Mucosa of rectum (tissue), 2 donors: Measurements from ENCODE around the gene NPTXR.
"Not testable (repeated sequence)": the region's sequence is repeated elsewhere in the genome, so short reads cannot be mapped to it uniquely, and the experiment has no call there.

Experiments used
- H3K27ac ChIP-seq, 2 donors: one replicate each; pipeline ENCODE4 v1.7.0; 2013; ENCODE audit warnings: inconsistent platforms in 2 of 2, low read depth in 2 of 2, low read length in 2 of 2
- H3K27me3 ChIP-seq, 2 donors: one replicate each; pipeline ENCODE4 v1.7.0; 2013; ENCODE audit warnings: low read length in 2 of 2; ENCODE audit not compliant: control insufficient read depth in 2 of 2, insufficient read depth in 2 of 2
- H3K36me3 ChIP-seq, 2 donors: one replicate each; pipeline ENCODE4 v1.7.0; 2013; ENCODE audit warnings: low read length in 2 of 2; ENCODE audit not compliant: control insufficient read depth in 2 of 2, insufficient read depth in 2 of 2
- H3K4me1 ChIP-seq, 2 donors: one replicate each; pipeline ENCODE4 v1.7.0; 2013; ENCODE audit warnings: low read length in 2 of 2, mild to moderate bottlenecking in 1 of 2; ENCODE audit not compliant: control insufficient read depth in 2 of 2, insufficient read depth in 2 of 2
- H3K4me3 ChIP-seq, 2 donors: one replicate each; pipeline ENCODE4 v1.7.0; 2013; ENCODE audit warnings: low read length in 2 of 2
- H3K9ac ChIP-seq, 2 donors: one replicate each; pipeline ENCODE4 v1.7.0; 2013; ENCODE audit warnings: low read length in 2 of 2, low read depth in 1 of 2, mild to moderate bottlenecking in 1 of 2
- H3K9me3 ChIP-seq, 2 donors: one replicate each; pipeline ENCODE4 v1.7.0; 2013; ENCODE audit warnings: low read length in 2 of 2; ENCODE audit not compliant: control insufficient read depth in 2 of 2
- donor health status: healthy.
- donor health status: Normal muscosa, but diverticular disease.

The NPTXR gene

DNA sequence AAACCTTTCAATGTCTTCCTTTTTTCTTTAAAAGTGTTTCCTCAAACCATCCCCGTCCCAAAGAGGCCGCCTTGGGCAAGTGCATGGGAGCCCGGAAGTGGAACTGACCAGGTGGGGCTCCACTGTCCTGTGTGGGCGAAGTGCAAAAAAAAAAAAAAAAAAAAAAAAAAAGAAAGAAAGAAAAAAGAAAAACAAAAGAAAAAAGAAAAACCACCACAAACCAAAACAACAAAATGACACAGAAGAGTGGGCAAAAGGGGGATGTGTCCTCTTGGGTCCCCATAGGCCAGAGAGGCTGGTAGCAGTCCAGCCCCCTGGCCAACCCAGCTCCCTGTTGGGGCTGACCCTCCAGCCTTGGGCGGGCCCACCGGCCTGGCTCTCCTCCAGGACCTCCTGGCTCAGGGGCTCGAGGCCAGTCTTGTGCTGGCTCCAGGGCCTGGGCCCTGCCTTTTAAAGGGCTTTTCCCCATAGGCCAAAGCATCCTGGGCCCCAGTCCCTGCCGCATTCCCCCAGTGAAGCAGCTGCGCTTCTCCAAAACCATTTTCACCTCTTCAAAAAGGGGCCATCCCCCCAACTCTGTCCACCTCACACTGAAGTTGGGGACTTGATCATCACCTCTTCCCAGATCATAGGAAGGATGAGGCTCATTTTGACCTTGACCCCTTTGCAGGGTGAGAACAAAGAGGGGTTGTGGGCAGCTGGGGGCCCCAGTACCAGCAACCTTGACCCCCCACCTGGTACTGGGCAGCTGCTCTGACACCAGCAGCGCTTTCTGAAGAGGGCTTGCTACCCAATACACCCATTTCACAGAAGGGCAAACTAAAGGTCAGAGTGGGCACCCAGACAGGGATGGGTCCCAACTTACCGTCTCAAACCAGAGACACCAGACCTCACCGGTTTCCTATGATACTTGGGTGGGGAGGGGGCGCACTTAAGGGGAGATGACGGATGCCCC is 18.8 kb upstream of the NPTXR start:
- Histone ChIP-seq H3K9ac (no peak overlapping the region), H3K27ac (no peak overlapping the region)

DNA sequence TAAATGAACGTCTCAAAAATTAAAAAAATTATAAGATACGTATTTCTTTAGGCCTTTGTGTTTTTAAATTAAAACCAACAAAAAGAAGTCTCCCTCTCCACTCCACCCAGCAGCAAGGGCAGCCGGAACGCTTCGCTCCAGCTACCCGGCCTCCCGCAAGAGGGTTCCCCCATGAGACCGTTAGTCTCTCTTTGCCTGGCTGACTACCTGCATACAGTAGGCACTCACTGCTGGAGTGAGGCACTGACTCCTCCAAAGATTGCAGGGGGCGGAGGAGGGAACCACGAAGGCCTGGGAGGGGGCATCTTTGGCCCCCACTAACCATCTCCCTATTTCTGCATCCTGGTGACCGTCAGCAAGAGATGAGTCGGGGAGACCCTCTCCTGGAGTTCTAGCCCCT is 18.1 kb upstream of the NPTXR start:
- no peaks in the 10 kb centered on the region for H3K27me3 ChIP-seq
- peaks cover 0 to 2% of the 10 kb centered on the region in 2 donors for H3K36me3 ChIP-seq
- H3K4me1 ChIP-seq: peaks cover 3 to 8% of the 10 kb centered on the region in 2 donors
- no peak overlapping the region for H3K9ac ChIP-seq
- no peak overlapping the region for H3K27ac ChIP-seq
- no peak overlapping the region for H3K4me3 ChIP-seq
- H3K9me3 ChIP-seq: no peaks in the 10 kb centered on the region

More for the DNA sequence above, 18.8 kb upstream of the NPTXR start:
- peaks cover 3 to 8% of the 10 kb centered on the region in 2 donors for H3K4me1 ChIP-seq
- H3K4me3 ChIP-seq: no peak overlapping the region
- H3K36me3 ChIP-seq: peaks cover 0 to 2% of the 10 kb centered on the region in 2 donors
- no peaks in the 10 kb centered on the region for H3K27me3 ChIP-seq
- no peaks in the 10 kb centered on the region for H3K9me3 ChIP-seq

DNA sequence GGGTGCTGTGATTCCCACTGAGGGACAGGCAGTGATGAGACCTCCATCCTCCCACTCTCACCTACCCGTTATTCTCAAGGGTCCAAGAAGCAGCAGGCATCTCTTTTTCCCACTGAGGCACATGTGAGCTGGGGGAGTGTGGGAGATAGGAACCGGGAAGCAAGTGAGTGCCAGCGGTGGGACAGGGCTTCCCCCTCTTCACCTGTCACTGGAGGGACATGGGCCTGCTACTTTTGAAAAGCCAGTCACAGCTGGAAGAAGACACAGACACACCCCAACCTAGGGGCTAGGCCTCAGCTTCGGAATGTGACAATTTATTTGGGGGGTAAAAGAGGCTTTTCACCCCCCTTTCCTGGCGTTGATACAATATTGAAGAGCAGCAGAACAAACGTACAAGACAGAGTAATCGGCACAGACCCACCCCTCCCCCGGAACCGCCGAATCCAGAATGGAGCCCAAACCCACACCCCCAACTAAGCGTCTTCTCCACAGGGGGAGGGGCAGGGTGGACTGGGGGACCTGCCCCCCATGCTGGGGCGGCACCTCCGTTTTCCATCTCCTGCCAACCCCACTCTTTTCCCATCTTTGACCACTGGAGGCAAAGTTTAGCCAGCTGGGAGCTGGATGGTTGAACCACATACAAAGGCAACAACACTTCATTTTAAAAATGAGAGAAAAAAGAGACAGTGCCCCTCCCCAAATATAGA is 17.5 kb upstream of the NPTXR start:
- peaks cover 3 to 8% of the 10 kb centered on the region in 2 donors for H3K4me1 ChIP-seq
- H3K9ac ChIP-seq: no peak overlapping the region
- H3K36me3 ChIP-seq: peaks cover 0 to 2% of the 10 kb centered on the region in 2 donors

DNA sequence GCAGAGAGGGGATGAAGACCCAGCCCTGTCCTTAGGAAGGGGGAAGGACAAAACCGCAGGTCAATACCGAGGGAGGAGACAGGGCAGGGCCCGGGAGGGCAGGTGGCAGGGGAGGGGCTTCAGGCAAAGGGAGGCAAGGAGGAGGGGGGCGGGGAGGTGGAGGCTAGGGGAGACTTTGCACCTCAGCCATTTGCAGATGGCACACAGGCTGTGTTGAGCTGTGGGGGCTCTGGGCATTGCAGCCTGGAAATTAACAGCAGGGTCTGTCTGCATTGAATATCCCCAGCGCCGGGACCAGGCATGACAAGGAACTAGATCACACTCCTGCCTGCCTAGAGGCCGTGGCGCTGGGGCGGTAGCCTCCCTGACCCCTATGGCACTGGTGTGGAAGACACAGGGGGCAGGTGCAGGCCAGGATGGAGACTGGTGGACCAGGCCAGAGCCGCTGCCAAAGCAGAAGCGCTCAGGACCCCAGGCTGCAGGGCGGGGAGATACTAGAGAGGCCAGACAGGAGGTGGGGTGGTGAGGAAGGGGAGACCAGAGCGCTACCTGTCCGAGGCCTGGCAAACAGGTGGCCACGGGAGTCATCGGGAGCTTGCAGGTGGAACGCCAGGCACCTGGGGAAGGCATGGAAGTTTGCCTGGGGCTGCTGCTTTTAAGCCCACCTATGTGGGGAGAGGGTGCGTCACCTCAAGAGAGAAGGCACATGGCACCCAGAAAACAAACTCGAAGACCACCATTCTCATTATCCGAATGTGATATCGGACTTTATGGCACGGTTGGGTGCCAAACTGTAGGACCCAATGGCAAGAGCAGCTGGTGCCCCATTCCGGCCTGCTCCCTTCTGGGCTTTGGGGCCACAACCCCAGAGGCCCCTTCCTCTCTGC is 16.7 kb upstream of the NPTXR start:
- H3K9me3 ChIP-seq: no peaks in the 10 kb centered on the region

More for the DNA sequence above, 17.5 kb upstream of the NPTXR start:
- no peaks in the 10 kb centered on the region for H3K9me3 ChIP-seq
- H3K27me3 ChIP-seq: no peaks in the 10 kb centered on the region
- no peak overlapping the region for H3K4me3 ChIP-seq
- H3K27ac ChIP-seq: no peak overlapping the region

DNA sequence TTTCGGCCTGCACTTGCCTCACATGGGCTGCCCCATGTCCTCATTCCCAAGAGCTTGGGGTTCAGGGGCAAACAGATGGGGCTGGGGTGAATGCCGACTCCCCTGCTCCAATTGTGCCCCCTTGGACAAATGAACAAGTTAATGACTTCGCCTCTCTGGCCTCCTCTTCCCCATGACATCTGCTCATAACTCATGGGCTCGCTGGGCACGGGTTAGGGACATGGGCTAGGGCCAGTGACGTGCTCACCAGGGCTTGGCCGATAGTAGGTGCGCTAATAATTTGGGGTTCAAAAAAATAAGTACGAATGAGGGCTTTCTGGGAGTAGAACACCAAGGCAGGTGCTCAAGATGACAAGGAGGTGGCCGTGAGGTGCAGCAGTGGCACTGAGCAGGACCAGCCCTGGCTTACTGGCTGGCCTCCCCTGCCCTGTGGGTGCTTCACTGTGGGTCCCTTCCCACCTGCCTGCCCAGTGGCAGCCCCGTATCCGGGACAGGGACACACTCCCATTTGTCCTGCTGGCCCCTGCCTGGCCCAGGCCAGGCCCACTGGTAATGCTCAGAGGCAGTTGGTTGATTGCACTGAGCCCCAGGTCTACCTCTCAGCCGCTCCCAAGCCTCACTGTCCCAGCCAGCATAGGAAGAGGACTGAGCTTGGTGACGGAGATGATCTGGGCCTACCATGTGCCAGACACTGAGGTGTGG is 15.9 kb upstream of the NPTXR start:
- Histone ChIP-seq H3K4me1 (peaks cover 3 to 4% of the 10 kb centered on the region in 2 donors), H3K36me3 (no peaks in the 10 kb centered on the region), H3K9ac (no peak overlapping the region)

More for the DNA sequence above, 16.7 kb upstream of the NPTXR start:
- no peak overlapping the region for H3K4me3 ChIP-seq
- H3K36me3 ChIP-seq: peaks cover 0 to 2% of the 10 kb centered on the region in 2 donors
- no peaks in the 10 kb centered on the region for H3K27me3 ChIP-seq
- no peak overlapping the region for H3K9ac ChIP-seq
- peaks cover 3 to 8% of the 10 kb centered on the region in 2 donors for H3K4me1 ChIP-seq
- H3K27ac ChIP-seq: no peak overlapping the region

DNA sequence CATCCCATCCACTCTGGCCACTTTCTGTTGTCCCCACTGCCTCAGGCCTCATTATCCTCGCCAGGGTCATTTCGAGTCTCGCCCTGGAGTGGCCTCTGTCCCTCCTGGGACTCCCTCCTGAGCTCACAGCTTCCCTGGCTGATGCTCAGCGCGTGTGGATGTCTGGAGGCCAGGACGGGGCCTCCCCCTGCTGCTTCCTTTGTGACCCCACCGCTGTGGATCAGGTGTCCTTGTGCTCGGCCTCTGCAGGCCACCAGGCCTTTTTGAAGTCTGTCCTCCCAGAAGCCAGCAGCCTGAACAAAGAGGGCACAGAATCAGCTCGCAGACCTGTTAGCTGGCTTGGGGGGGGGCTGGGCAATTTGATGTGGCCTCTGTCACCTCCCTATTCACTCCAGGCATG is 14.7 kb upstream of the NPTXR start:
- no peaks in the 10 kb centered on the region for H3K9me3 ChIP-seq
- H3K36me3 ChIP-seq: no peaks in the 10 kb centered on the region
- H3K27me3 ChIP-seq: no peaks in the 10 kb centered on the region
- H3K4me1 ChIP-seq: no peaks in the 10 kb centered on the region
- no peak overlapping the region for H3K27ac ChIP-seq
- no peak overlapping the region for H3K4me3 ChIP-seq
- H3K9ac ChIP-seq: no peak overlapping the region

More for the DNA sequence above, 15.9 kb upstream of the NPTXR start:
- Histone ChIP-seq H3K9me3 (no peaks in the 10 kb centered on the region), H3K27ac (no peak overlapping the region), H3K27me3 (no peaks in the 10 kb centered on the region), H3K4me3 (no peak overlapping the region)

DNA sequence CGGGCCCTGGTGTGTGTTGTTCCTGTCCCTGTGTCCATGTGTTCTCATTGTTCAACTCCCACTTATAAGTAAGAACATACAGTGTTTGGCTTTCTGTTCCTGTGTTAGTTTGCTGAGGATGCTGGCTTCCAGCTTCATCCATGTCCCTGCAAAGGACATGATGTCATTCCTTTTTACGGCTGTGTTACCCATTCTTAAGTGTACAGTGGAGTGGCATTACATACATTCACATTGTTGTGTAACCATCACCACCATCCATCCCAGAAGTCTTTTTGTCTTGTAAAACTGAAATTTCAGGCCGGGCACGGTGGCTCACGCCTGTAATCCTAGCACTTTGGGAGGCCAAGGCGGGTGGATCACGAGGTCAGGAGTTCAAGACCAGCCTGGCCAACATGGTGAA is 10.6 kb upstream of the NPTXR start:
- not testable (repeated sequence) for H3K27me3 ChIP-seq, H3K27ac ChIP-seq, H3K36me3 ChIP-seq, H3K4me1 ChIP-seq, H3K4me3 ChIP-seq, H3K9ac ChIP-seq, H3K9me3 ChIP-seq

DNA sequence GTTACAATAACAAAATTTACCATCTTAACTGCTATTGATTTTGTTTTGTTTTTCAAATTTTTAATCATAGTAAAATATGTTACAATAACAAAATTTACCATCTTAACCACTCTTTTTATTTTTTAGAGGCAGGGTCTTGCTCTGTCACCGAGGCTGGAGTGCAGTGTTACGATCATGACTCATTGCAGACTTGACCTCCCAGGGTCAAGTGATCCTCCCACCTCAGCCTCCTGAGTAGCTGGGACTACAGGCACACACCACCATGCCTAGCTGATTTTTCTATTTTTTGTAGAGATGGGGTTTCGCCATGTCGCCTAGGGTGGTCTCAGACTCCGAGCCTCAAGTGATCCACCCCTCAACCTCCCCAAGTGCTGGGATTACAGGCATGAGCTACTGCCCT is 10.1 kb upstream of the NPTXR start:
- not testable (repeated sequence) for H3K4me1 ChIP-seq, H3K4me3 ChIP-seq, H3K27ac ChIP-seq, H3K9ac ChIP-seq, H3K27me3 ChIP-seq, H3K9me3 ChIP-seq, H3K36me3 ChIP-seq

DNA sequence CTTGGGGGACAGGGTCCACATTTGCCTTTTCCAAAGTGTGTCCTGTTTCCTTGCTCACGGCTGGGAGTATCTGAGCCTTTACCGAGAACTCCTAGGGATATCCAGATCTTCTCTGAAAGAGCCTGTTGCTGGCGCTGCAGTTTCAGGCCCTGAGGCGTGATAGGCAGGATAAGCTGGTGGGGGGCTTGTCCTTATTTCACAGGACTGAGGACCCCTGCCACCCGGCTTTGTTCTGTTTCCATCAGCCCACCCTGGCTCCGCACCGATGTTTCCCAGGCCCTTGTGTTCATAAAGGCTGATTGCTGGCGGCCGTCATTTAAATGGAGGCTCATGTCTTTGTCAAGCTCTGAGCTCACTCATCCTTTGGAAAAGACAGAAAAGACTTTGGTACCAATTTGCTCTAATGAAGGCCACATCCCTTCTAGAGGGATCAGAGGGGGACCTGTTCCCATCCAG is 9.4 kb upstream of the NPTXR start:
- Histone ChIP-seq H3K4me3 (no peak overlapping the region), H3K27ac (no peak overlapping the region), H3K27me3 (peaks cover 3 to 6% of the 10 kb centered on the region in 2 donors), H3K36me3 (no peaks in the 10 kb centered on the region), H3K9ac (no peak overlapping the region), H3K4me1 (no peaks in the 10 kb centered on the region), H3K9me3 (no peaks in the 10 kb centered on the region)
